Measurements from ENCODE around the gene C1GALT1.

- TF ChIP-seq CTCF (IDR thresholded peaks at IDR 0.05; ENCODE audit: low read length) (no peak), EZH2 (IDR thresholded peaks at IDR 0.05; ENCODE audit: borderline replicate concordance, low read length) (no peak)
Observed at GRCh38 chr7:7202375-7202720, 20.0 kb downstream of the C1GALT1 start.

Data from OCI-LY1 (cell line).